SU-DHL-6 (cell line): Measurements from ENCODE around the gene HBB.

Experiments
- H2AFZ ChIP-seq: fragments of 200-600 bp; sonication (generic); 2 replicates; pipeline ENCODE4 v1.6.1; 2014; ENCODE audit warnings: low read depth, mild to moderate bottlenecking, moderate library complexity, mixed read lengths, antibody characterized with exemption, low read length; ENCODE audit not compliant: severe bottlenecking
- H3F3A ChIP-seq: fragments of 200-600 bp; shearing (Covaris generic); 2 replicates; pipeline ENCODE4 v1.6.0; 2016; ENCODE audit warnings: antibody characterized with exemption, mild to moderate bottlenecking; ENCODE audit not compliant: insufficient read depth
- H3K27ac ChIP-seq: fragments of 200-600 bp; sonication (generic); 2 replicates; pipeline ENCODE4 v1.5.1; 2016; ENCODE audit warnings: low read depth, mild to moderate bottlenecking, low read length, moderate library complexity, mixed read lengths
- H3K27me3 ChIP-seq: fragments of 200-600 bp; sonication (generic), shearing (Covaris generic); 2 replicates; pipeline ENCODE4 v1.6.0; 2014; ENCODE audit warnings: mild to moderate bottlenecking, low read length
- H3K36me3 ChIP-seq: fragments of 200-600 bp; sonication (generic); 2 replicates; pipeline ENCODE4 v1.6.1; 2014; ENCODE audit warnings: mild to moderate bottlenecking, low read length, mixed read lengths
- H3K4me2 ChIP-seq: fragments of 300-600, 200-600 bp; shearing (Covaris generic), sonication (generic); 2 replicates; pipeline ENCODE4 v1.6.0; 2014; ENCODE audit warnings: low read length, low read depth, mild to moderate bottlenecking; ENCODE audit not compliant: poor library complexity, severe bottlenecking
- H3K4me3 ChIP-seq: fragments of 200-600 bp; sonication (generic); 2 replicates; pipeline ENCODE4 v1.5.1; 2014; ENCODE audit warnings: antibody characterized with exemption, low read length, mild to moderate bottlenecking, mixed read lengths; ENCODE audit not compliant: insufficient read depth, poor library complexity, severe bottlenecking
- H3K79me2 ChIP-seq: fragments of 200-600 bp; sonication (generic); 2 replicates; pipeline ENCODE4 v1.6.1; 2014; ENCODE audit warnings: mild to moderate bottlenecking, low read length, moderate library complexity; ENCODE audit not compliant: insufficient read depth
- H3K9ac ChIP-seq: fragments of 200-600 bp; sonication (generic); 2 replicates; pipeline ENCODE4 v1.7.0; 2014; ENCODE audit warnings: mild to moderate bottlenecking, low read length
- H3K9me2 ChIP-seq: fragments of 200-600 bp; sonication (generic); replicated peaks from 2 replicates; pipeline ENCODE4 v1.6.1; 2014; ENCODE audit warnings: low read length; ENCODE audit not compliant: insufficient read depth
- H3K9me3 ChIP-seq: fragments of 200-600 bp; sonication (generic); 2 replicates; pipeline ENCODE4 v1.6.1; 2014; ENCODE audit warnings: low read length, mixed read lengths; ENCODE audit not compliant: insufficient read depth
- H4K20me1 ChIP-seq: fragments of 200-600 bp; sonication (generic); 2 replicates; pipeline ENCODE4 v1.6.1; 2014; ENCODE audit warnings: low read depth, mild to moderate bottlenecking, antibody characterized with exemption, low read length, moderate library complexity, mixed read lengths
- EZH2phosphoT487 ChIP-seq: fragments of 200-600 bp; sonication (generic), shearing (Covaris generic); conservative IDR thresholded peaks from 2 replicates; pipeline ENCODE4 v1.6.1; 2018; ENCODE audit warnings: mild to moderate bottlenecking, antibody characterized with exemption, low read length, moderate library complexity, mixed read lengths
- TF ChIP-seq, protein P1 (sequence below): fragments of 200-600 bp; sonication (generic); IDR thresholded peaks from one replicate; pipeline ENCODE4 v1.5.1; 2017; ENCODE audit warnings: antibody characterized with exemption, mild to moderate bottlenecking, low read length, moderate library complexity; ENCODE audit not compliant: insufficient read depth, poor library complexity, severe bottlenecking

HBB gene

DNA sequence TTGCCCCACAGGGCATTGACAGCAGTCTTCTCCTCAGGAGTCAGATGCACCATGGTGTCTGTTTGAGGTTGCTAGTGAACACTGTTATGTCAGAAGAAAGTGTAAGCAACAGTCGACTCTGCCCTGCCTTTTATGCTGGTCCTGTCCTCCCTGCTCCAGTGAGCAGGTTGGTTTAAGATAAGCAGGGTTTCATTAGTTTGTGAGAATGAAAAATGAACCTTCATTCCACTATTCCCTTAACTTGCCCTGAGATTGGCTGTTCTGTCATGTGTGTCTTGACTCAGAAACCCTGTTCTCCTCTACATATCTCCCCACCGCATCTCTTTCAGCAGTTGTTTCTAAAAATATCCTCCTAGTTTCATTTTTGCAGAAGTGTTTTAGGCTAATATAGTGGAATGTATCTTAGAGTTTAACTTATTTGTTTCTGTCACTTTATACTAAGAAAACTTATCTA lies 7.5 kb upstream of the HBB start, which contains the start of gene HBD:
TSS of gene HBD (minus strand) at position 103 of the 454 bp plus-strand sequence. CDS start at position 53, 50 bp downstream.
- Histone ChIP-seq H3K4me3 (no peak within 1 kb of the TSS), H3K9ac (no peak within 1 kb of the TSS), H2AFZ (no peak within 1 kb of the TSS), H3K27ac (no peak within 1 kb of the TSS), H3K9me2 (no peaks in the 10 kb centered on the region), H3K79me2 (no peaks in the 10 kb centered on the region), H3K36me3 (no peaks in the 10 kb centered on the region), H3K27me3 (no peaks in the 10 kb centered on the region), H3F3A (no peaks in the 10 kb centered on the region), H3K9me3 (no peaks in the 10 kb centered on the region), H4K20me1 (no peaks in the 10 kb centered on the region), H3K4me2 (no peak within 1 kb of the TSS)
- TF ChIP-seq, protein P1, sequence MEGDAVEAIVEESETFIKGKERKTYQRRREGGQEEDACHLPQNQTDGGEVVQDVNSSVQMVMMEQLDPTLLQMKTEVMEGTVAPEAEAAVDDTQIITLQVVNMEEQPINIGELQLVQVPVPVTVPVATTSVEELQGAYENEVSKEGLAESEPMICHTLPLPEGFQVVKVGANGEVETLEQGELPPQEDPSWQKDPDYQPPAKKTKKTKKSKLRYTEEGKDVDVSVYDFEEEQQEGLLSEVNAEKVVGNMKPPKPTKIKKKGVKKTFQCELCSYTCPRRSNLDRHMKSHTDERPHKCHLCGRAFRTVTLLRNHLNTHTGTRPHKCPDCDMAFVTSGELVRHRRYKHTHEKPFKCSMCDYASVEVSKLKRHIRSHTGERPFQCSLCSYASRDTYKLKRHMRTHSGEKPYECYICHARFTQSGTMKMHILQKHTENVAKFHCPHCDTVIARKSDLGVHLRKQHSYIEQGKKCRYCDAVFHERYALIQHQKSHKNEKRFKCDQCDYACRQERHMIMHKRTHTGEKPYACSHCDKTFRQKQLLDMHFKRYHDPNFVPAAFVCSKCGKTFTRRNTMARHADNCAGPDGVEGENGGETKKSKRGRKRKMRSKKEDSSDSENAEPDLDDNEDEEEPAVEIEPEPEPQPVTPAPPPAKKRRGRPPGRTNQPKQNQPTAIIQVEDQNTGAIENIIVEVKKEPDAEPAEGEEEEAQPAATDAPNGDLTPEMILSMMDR, result no peak
- no peak for TF ChIP-seq EZH2phosphoT487

DNA sequence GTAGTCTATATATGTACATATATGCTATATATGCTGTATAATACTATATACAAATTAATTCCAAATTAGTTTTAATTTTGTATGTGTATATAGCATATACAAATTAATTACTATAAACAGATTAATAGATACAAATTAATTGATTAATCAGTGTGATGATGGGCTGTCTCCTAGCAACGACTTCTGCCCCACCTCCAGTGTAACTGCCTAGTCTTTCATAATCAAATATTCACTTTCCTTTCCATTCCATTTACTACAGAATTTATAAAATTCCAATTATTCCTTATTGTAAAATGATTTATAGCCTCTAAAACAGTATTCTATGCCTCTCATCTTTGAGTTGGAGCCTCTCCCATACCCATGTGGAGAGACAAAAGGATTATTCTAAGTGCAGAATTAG lies 6.4 kb upstream of the HBB start:
- Histone ChIP-seq H3K36me3 (no peaks in the 10 kb centered on the region), H3K9me2 (no peaks in the 10 kb centered on the region), H3F3A (no peaks in the 10 kb centered on the region), H3K9ac (no peak overlapping the region), H4K20me1 (no peaks in the 10 kb centered on the region), H3K4me3 (no peak overlapping the region), H3K27ac (no peak overlapping the region), H3K79me2 (no peaks in the 10 kb centered on the region), H3K9me3 (no peaks in the 10 kb centered on the region), H3K4me2 (no peak overlapping the region), H3K27me3 (no peaks in the 10 kb centered on the region), H2AFZ (no peak overlapping the region)
- TF ChIP-seq, protein P1, result no peak
- no peak for TF ChIP-seq EZH2phosphoT487

DNA sequence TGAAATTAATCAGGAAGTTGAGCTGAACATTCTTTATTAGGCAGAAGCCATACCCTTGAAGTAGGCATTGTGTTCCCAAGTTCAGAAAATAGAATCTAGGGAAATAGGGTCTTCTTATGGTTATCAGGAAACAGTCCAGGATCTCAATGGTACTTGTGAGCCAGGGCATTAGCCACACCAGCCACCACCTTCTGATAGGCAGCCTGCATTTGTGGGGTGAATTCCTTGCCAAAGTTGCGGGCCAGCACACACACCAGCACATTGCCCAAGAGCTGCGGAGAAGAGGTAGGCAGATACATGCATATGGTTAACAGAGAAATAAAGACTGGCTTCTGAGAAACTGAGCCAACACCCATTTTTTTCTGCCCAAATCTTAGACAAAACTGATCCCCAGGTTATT lies 6.0 kb upstream of the HBB start:
- Histone ChIP-seq H2AFZ (no peak overlapping the region), H3K9me2 (no peaks in the 10 kb centered on the region), H3F3A (no peaks in the 10 kb centered on the region), H3K27me3 (no peaks in the 10 kb centered on the region), H3K4me3 (no peak overlapping the region), H3K9me3 (no peaks in the 10 kb centered on the region), H3K27ac (no peak overlapping the region), H3K79me2 (no peaks in the 10 kb centered on the region), H3K4me2 (no peak overlapping the region), H3K36me3 (no peaks in the 10 kb centered on the region), H4K20me1 (no peaks in the 10 kb centered on the region), H3K9ac (no peak overlapping the region)
- no peak for TF ChIP-seq EZH2phosphoT487
- TF ChIP-seq, protein P1, result no peak
